ENCODE measurements around the gene PITRM1.

The PITRM1 gene

DNA sequence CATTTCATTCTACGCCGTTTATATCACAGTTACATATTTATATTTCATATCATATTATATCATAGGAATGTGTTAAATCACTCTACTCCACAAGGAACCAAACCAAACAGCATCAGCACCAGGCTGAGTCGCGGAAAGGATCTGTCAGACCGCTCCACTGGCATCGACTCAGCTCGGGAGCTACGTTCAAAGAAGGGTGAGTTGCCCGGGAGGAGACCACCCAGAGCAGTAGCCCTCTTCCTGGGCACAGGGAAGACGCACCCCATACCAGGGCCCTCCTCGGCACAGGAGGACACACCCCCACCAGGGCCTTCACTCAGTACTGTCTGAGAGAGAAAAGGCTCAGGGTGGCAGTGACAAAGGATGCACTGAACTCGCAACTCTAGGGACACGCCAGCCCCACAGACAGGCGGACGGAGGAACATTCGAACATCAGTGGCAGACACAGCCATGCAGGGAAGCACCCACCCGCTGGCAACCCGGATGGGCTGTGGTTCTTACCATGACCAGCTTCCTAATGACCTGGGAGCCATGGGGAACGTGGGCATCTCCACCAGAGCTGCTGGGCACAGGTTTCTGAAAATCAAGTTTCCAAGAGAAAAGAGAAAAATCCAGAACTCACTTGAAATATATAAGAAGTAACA, 28.7 kb downstream of the PITRM1 start:
- no peak for DNase-seq (ENCODE audit: low spot score)
- TF ChIP-seq, protein P1, sequence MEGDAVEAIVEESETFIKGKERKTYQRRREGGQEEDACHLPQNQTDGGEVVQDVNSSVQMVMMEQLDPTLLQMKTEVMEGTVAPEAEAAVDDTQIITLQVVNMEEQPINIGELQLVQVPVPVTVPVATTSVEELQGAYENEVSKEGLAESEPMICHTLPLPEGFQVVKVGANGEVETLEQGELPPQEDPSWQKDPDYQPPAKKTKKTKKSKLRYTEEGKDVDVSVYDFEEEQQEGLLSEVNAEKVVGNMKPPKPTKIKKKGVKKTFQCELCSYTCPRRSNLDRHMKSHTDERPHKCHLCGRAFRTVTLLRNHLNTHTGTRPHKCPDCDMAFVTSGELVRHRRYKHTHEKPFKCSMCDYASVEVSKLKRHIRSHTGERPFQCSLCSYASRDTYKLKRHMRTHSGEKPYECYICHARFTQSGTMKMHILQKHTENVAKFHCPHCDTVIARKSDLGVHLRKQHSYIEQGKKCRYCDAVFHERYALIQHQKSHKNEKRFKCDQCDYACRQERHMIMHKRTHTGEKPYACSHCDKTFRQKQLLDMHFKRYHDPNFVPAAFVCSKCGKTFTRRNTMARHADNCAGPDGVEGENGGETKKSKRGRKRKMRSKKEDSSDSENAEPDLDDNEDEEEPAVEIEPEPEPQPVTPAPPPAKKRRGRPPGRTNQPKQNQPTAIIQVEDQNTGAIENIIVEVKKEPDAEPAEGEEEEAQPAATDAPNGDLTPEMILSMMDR (IDR thresholded peaks at IDR 0.05; ENCODE audit: extremely low read depth, missing control alignments): no peak

DNA sequence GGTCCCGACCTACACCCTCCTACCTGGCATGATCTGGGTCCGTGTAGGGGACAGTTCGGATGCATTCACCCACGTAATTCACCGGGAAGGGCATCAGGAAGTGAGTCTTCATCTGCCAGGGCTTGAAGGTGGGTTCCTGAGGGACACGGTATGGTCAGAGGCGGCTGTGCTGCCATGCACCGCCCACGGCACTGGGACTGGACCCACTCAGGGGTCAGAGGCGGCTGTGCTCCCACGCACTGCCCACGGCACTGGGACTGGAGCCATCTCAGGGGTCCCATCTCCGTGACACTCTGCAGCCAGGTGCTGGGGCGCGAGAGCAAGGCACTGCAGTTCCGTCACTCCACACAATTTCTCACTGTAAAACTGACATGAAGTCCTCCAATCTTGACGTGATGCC, 29.2 kb downstream of the PITRM1 start:
- no peak for DNase-seq (ENCODE audit: low spot score)
- TF ChIP-seq, protein P1 (IDR thresholded peaks at IDR 0.05; ENCODE audit: extremely low read depth, missing control alignments): no peak

DNA sequence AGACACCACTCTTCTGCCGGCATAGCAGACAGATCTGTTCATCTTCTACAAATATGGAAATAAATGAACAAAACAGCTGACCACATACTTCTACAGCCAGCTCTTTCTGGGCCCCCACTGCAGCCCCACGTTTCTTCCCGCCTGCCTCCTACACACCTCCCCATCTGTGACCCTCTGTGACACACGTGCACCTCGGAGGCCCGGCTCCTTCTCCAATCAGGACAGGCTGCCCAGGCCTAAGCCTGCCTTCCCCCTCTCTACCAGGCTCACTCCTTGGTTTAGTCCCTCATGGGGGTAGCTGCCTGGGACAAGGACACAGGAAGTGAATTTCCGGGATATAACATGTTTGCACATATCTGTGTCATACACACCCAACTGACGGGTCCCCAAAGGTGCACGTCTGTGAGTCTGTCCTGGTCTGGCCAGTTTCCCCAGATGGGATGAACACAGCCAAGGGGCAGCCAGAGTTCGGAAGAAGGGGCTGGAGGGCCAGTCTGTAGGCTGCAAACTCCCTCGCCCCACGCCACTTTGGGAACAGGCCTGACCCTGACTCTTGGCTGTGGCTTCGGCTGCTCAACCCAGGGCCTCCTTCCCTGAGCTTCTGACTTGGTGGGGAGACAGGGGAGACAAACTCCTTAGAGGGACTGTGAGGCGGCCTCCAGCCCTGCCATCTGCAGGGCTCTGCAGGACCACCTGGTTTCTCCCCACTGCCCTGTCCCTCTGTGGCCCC, 30.3 kb downstream of the PITRM1 start:
- DNase-seq (ENCODE audit: low spot score): no peak
- TF ChIP-seq, protein P1 (IDR thresholded peaks at IDR 0.05; ENCODE audit: extremely low read depth, missing control alignments): no peak

DNA sequence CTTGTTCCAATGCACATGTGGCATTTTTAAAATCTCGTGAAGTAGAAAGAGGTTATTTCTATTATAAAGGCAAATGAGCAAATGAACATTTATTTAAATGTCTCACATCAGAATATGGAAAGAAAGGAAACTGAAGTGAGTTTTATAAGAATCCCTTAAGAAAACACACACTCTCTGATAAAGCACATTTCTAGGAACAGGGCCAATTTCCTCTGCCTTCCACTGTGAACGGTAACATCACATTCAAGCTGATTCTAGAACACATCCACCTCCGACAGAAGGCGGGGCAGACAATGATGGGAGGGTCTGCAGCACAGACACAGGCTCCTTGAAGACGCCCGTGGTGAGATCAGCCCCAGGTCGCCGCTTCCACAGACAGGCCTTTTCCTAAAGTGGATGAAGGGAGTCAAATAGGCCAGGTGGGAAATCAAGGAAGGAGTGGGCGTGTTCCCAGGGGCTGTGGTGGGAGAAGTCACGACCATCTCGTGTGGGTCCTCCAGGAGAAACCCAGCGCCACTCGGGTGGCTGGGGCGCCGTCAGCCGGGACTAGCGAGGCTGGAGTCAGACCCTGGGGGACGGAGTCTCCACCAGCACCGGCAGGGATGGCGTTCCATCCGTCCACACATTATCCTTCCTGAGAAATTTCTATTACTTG, 31.1 kb downstream of the PITRM1 start:
- TF ChIP-seq, protein P1 (IDR thresholded peaks at IDR 0.05; ENCODE audit: extremely low read depth, missing control alignments): no peak
- no peak for DNase-seq (ENCODE audit: low spot score)

DNA sequence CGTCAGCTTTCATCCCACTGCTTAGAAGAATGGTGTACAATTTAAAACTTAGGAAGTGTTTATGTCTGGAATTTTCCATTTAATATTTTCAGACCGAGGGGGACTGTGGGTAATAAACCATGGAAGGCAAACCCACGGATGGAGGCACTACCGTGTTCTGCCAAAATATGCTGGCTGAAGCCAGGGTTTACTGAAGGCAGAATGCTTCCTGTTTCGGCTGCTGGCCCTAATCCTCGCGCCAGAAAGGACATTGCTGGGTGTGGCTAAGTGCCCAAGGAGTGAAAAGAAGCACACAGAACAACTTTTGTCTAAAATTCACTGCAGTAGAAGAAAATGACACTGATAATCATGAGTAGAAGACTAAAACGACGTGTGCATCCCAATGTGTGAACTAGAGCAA, 32.3 kb downstream of the PITRM1 start:
- TF ChIP-seq, protein P1 (IDR thresholded peaks at IDR 0.05; ENCODE audit: extremely low read depth, missing control alignments): no peak
- DNase-seq (ENCODE audit: low spot score): no peak

DNA sequence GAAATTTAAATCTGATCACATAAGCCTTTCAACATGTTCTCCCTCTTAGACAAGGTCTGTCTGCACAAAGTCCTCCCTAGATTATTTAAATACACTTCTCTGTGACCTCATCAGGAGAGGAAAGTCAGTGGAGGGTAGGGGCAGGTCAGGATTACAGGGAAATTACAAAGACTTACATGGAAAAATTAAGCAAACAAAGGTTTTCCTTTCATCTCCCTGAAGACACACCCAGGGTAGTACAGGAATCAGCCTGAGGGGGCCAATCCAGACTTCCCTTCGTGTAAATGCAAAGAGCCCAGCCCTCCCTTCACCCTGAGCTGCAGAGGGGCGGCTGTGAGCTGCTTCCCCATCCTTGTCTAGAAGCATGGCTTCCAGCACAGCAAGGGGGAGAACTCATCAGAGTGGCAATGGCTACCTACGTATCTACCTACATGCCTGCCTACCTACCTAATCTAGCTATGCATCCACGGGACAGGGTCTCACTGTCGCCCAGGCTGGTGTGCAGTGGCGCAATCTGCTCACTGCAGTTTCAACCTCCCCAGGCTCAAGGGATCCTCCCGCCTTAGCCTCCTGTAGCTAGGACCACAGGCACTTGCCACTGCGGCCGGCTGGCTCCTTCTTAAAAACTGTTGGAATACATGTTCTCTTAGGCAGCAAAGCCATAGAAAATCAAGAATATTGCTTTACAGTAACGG, 33.2 kb downstream of the PITRM1 start:
- no peak for DNase-seq (ENCODE audit: low spot score)
- TF ChIP-seq, protein P1 (IDR thresholded peaks at IDR 0.05; ENCODE audit: extremely low read depth, missing control alignments): no peak
